ENCODE measurements around the gene SLC32A1. TPM values are rescaled to one million over a fixed set of nuclear protein-coding genes. Genes with fewer than 3 reads are reported as not detected.
A peak's percentile ranks its signal among the peaks of the same experiment; 100 is the strongest.

SLC32A1 gene
- total and polyA plus RNA-seq, 2 of the 13 experiments (the other 11 are each of a cell fraction or from before 2014, with no cell fraction given), result not detected

GRCh38 chr20:38770546-38770945 is 46.3 kb downstream of the SLC32A1 start:
- Histone ChIP-seq H3K36me3 (replicated peaks in 1 of 2; ENCODE audit: control insufficient read depth in 1 of 2, insufficient read depth in 2 of 2, low read length in 2 of 2) (peaks cover 22 to 76% of the 10 kb centered on the region in 2 experiments), H3K4me3 (replicated peaks in 1 of 3; ENCODE audit: insufficient read depth in 1 of 3, low read depth in 2 of 3, low read length in 3 of 3) (no peak overlapping the region), H3K27ac (ENCODE audit: extremely low read length, insufficient read depth, low read length) (peak overlapping the region; percentile 28), H3K9me3 (ENCODE audit: low read length) (no peaks in the 10 kb centered on the region), H2AFZ (ENCODE audit: low read length) (no peak overlapping the region), H3K4me2 (ENCODE audit: low read depth, low read length) (no peak overlapping the region), H3K9ac (ENCODE audit: insufficient read depth, low read depth, low read length) (no peak overlapping the region), H3K27me3 (ENCODE audit: control insufficient read depth in 1 of 2, insufficient read depth in 2 of 2, low read length in 2 of 2) (no peaks in the 10 kb centered on the region), H3K4me1 (ENCODE audit: insufficient read depth, low read length) (peaks cover 8% of the 10 kb centered on the region), H4K20me1 (ENCODE audit: insufficient read depth, low read length) (no peaks in the 10 kb centered on the region), H3K79me2 (ENCODE audit: insufficient read depth, low read length) (no peaks in the 10 kb centered on the region)
- peak; percentile 37 for DNase-seq (ENCODE audit: low spot score)
- no TSS peak for BruUV-seq (replicated peaks)
- intact Hi-C loops (cut with micrococcal nuclease; ENCODE audit: unreplicated experiment), result no loop called here
- ChIA-PET CTCF (ENCODE audit: low intra/inter-chr PET ratio, low total read pairs) (no interaction called here), POLR2A (no interaction called here)
- FAIRE-seq, result no peak
- peak; percentile 69 for ATAC-seq
- 72% methylated on average over 3 of the region's 3 CpGs for WGBS (ENCODE audit: low lambda C conversion rate)
- in situ Hi-C loops (cut with HindIII; ENCODE audit: extremely low pct_ligation_motif_present, low pct_unique_long_range_greater_than_20kb), result no loop called here
- TF ChIP-seq TARDBP (CRISPR knock-in tag; IDR thresholded peaks at IDR 0.05), result no peak
- no peak for TF ChIP-seq ZNF264 (CRISPR knock-in tag; IDR thresholded peaks at IDR 0.05)
- TF ChIP-seq TEAD3 (CRISPR knock-in tag; optimal IDR thresholded peaks at IDR 0.05; ENCODE audit: borderline replicate concordance), result no peak
- TF ChIP-seq HNF4A (CRISPR knock-in tag; IDR thresholded peaks at IDR 0.05), result 0 out of 2 replicates have a peak, but pooled peaks have one; percentile 23
- no peak for TF ChIP-seq SATB2 (CRISPR knock-in tag; IDR thresholded peaks at IDR 0.05)
- TF ChIP-seq, protein P1, sequence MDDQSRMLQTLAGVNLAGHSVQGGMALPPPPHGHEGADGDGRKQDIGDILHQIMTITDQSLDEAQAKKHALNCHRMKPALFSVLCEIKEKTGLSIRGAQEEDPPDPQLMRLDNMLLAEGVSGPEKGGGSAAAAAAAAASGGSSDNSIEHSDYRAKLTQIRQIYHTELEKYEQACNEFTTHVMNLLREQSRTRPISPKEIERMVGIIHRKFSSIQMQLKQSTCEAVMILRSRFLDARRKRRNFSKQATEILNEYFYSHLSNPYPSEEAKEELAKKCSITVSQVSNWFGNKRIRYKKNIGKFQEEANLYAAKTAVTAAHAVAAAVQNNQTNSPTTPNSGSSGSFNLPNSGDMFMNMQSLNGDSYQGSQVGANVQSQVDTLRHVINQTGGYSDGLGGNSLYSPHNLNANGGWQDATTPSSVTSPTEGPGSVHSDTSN (CRISPR knock-in tag; IDR thresholded peaks at IDR 0.05; ENCODE audit: borderline replicate concordance), result no peak
- TF ChIP-seq MYC (CRISPR knock-in tag; IDR thresholded peaks at IDR 0.05; ENCODE audit: borderline replicate concordance), result peak; percentile 18; the same call in 1 of the 2 replicates
- TF ChIP-seq MAX (IDR thresholded peaks at IDR 0.05), result peak; percentile 76
- TF ChIP-seq ZFP37 (CRISPR knock-in tag; IDR thresholded peaks at IDR 0.05; ENCODE audit: borderline replicate concordance), result 0 out of 2 replicates have a peak, but pooled peaks have one; percentile 35
- no peak for TF ChIP-seq CBX1 (IDR thresholded peaks at IDR 0.05; ENCODE audit: low read depth)
- peak; percentile 23; the same call in 1 of the 2 replicates for TF ChIP-seq ZNF574 (CRISPR knock-in tag; IDR thresholded peaks at IDR 0.05)
- TF ChIP-seq ZMYM3 (CRISPR knock-in tag; IDR thresholded peaks at IDR 0.05), result no peak
- TF ChIP-seq, protein P2, sequence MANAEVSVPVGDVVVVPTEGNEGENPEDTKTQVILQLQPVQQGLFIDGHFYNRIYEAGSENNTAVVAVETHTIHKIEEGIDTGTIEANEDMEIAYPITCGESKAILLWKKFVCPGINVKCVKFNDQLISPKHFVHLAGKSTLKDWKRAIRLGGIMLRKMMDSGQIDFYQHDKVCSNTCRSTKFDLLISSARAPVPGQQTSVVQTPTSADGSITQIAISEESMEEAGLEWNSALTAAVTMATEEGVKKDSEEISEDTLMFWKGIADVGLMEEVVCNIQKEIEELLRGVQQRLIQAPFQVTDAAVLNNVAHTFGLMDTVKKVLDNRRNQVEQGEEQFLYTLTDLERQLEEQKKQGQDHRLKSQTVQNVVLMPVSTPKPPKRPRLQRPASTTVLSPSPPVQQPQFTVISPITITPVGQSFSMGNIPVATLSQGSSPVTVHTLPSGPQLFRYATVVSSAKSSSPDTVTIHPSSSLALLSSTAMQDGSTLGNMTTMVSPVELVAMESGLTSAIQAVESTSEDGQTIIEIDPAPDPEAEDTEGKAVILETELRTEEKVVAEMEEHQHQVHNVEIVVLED (CRISPR knock-in tag; IDR thresholded peaks at IDR 0.05; ENCODE audit: borderline replicate concordance), result no peak
- TF ChIP-seq CREB3 (CRISPR knock-in tag; IDR thresholded peaks at IDR 0.05), result no peak
- no peak; the same call in 2 of the 3 replicates for TF ChIP-seq MXI1 (IDR thresholded peaks at IDR 0.05; ENCODE audit: borderline replicate concordance, low read depth, low read length)
- no peak for TF ChIP-seq MXD1 (CRISPR knock-in tag; IDR thresholded peaks at IDR 0.05)
- TF ChIP-seq FOXA1 (IDR thresholded peaks at IDR 0.05), result no peak
- no peak for TF ChIP-seq FOXA1 (CRISPR knock-in tag; IDR thresholded peaks at IDR 0.05)
- no peak for TF ChIP-seq SOX5 (CRISPR knock-in tag; IDR thresholded peaks at IDR 0.05; ENCODE audit: borderline replicate concordance)
